ENCODE data around the gene ZNF804B. TPM values are rescaled to one million over a fixed set of nuclear protein-coding genes. Genes with fewer than 3 reads are reported as not detected.
A peak's percentile ranks its signal among the peaks of the same experiment; 100 is the strongest.

Gene ZNF804B
- total and polyA plus RNA-seq, 12 donors, result 0.04 to 0.09 (median 0.08) TPM; not detected in 7

DNA sequence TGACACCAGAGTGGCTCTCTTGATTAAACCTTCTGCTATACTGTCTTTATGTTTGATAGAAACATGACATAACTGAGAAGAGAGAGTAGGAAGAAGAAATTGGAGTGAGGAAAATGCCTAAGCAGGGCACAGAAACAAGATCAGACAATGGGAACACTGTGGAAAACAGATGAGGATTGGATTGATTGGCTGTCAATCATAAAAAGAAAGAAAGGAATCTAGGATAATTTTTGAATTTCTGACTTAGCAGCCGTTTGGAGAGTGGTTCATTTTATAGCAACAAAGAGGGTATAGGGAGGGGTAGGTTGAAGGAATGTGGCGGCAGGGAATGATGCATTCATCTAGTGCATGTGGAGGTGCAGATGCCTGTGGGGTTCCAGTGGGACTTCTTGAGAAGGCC lies 28.3 kb downstream of the ZNF804B start:
- intact Hi-C loops (cut with DNase I), result no loop called here
- no peak overlapping the region for H3K27ac ChIP-seq
- H3K4me1 ChIP-seq (replicated peaks in 1 of 2), result no peaks in the 10 kb centered on the region
- no peaks in the 10 kb centered on the region for H3K36me3 ChIP-seq (replicated peaks in 1 of 2)
- no peaks in the 10 kb centered on the region for H3K27me3 ChIP-seq
- H3K9me3 ChIP-seq (replicated peaks in 1 of 3), result no peaks in the 10 kb centered on the region
- TF ChIP-seq, protein P1, sequence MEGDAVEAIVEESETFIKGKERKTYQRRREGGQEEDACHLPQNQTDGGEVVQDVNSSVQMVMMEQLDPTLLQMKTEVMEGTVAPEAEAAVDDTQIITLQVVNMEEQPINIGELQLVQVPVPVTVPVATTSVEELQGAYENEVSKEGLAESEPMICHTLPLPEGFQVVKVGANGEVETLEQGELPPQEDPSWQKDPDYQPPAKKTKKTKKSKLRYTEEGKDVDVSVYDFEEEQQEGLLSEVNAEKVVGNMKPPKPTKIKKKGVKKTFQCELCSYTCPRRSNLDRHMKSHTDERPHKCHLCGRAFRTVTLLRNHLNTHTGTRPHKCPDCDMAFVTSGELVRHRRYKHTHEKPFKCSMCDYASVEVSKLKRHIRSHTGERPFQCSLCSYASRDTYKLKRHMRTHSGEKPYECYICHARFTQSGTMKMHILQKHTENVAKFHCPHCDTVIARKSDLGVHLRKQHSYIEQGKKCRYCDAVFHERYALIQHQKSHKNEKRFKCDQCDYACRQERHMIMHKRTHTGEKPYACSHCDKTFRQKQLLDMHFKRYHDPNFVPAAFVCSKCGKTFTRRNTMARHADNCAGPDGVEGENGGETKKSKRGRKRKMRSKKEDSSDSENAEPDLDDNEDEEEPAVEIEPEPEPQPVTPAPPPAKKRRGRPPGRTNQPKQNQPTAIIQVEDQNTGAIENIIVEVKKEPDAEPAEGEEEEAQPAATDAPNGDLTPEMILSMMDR (IDR thresholded peaks at IDR 0.05), result no peak
- TF ChIP-seq POLR2A (IDR thresholded peaks at IDR 0.05), result no peak
- no peak for DNase-seq
- WGBS, 4 donors, result 63 to 70% (median 67%) methylated on average over 2 of the region's 2 CpGs
- no peak overlapping the region for H3K4me3 ChIP-seq

DNA sequence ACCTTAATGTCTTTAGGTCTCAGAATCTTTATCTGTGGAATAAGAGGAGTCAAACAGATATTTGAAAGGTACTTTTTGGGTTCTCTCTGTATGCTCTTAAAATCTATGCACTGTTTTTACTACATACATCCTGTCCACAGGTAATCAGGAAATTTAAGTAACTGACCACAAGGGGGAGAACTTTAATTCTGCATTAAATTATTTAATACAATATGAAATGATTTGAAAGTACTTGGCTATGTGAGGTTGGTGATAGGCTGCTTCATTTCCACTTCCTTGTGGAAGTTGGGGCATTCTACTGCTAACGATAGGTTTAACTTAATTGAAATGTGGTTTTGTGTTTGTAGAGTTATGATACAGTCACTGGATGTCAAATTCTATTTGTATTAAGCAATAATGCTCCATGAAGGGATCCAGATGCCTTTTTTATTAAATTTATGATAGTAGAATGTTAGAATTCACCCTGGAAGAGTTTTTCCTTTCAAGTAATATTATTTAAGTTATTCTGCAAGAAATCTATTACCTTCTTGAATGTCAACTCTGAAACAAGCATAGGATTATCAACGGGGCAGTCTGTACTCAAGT lies 30.1 kb downstream of the ZNF804B start:
- intact Hi-C loops (cut with DNase I), result no loop called here
- no peaks in the 10 kb centered on the region for H3K27me3 ChIP-seq
- WGBS, 4 donors, result 60 to 65% (median 64%) methylated on average over 2 of the region's 2 CpGs
- DNase-seq, result no peak
- TF ChIP-seq POLR2A (IDR thresholded peaks at IDR 0.05), result no peak
- TF ChIP-seq, protein P1 (IDR thresholded peaks at IDR 0.05), result peak; percentile 18 to 62 (median 38)
- no peak overlapping the region for H3K27ac ChIP-seq
- H3K36me3 ChIP-seq (replicated peaks in 1 of 2), result no peaks in the 10 kb centered on the region
- H3K4me1 ChIP-seq (replicated peaks in 1 of 2), result no peaks in the 10 kb centered on the region
- H3K4me3 ChIP-seq, result no peak overlapping the region
- H3K9me3 ChIP-seq (replicated peaks in 1 of 3), result no peaks in the 10 kb centered on the region

DNA sequence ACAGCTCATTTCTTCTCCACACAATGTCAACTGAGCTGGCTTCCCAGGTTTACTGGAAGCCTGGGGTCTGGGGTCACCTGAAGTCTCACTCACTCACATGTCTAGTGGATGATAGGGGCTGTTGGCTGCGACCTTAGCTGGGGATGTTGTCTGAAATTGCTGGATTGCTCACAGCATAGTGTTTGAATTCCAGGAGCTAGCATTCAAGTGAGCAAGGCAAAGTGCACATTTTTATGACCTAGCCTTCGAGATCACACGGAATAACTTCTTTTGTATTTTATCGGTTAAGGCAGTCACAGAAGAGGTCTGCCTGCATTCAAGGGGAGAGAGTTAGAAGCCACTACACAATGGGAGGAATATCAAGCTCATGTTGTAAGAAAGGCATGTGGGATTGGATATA lies 32.4 kb downstream of the ZNF804B start:
- Histone ChIP-seq H3K27ac (no peak overlapping the region), H3K9me3 (replicated peaks in 1 of 3) (no peaks in the 10 kb centered on the region), H3K36me3 (replicated peaks in 1 of 2) (no peaks in the 10 kb centered on the region), H3K4me3 (no peak overlapping the region), H3K27me3 (no peaks in the 10 kb centered on the region), H3K4me1 (replicated peaks in 1 of 2) (no peaks in the 10 kb centered on the region)
- 77 to 87% (median 85%) methylated on average over 4 of the region's 4 CpGs for WGBS, 4 donors
- intact Hi-C loops (cut with DNase I), result no loop called here
- TF ChIP-seq POLR2A (IDR thresholded peaks at IDR 0.05), result no peak
- TF ChIP-seq, protein P1 (IDR thresholded peaks at IDR 0.05), result no peak
- no peak for DNase-seq

DNA sequence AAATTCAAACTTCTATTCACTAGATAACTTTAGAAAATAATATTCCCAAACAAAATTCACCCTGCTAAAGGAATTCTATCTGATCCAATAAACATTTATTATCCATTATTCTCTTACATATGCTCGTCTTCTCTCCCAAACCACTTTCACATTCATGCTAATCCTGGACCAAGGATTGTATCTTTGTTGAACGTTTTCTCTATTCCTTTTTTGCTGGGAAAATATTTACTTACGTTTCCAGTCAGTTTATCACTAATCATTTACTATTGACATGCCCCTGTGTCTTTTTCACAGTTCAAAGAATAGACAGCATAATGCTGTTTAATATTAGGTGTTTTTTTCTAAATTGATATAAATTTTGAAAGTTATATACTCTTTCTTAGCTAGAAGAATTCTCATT lies 32.9 kb downstream of the ZNF804B start:
- Histone ChIP-seq H3K27ac (no peak overlapping the region), H3K27me3 (no peaks in the 10 kb centered on the region), H3K36me3 (replicated peaks in 1 of 2) (no peaks in the 10 kb centered on the region), H3K9me3 (replicated peaks in 1 of 3) (no peaks in the 10 kb centered on the region), H3K4me1 (replicated peaks in 1 of 2) (no peaks in the 10 kb centered on the region), H3K4me3 (no peak overlapping the region)
- intact Hi-C loops (cut with DNase I), result no loop called here
- no peak for DNase-seq
- 65 to 69% (median 68%) methylated on average over 3 of the region's 3 CpGs for WGBS, 4 donors
- TF ChIP-seq, protein P1 (IDR thresholded peaks at IDR 0.05), result no peak
- TF ChIP-seq POLR2A (IDR thresholded peaks at IDR 0.05), result no peak

All from adrenal gland (tissue), 12 donors.